Omental fat pad (tissue), 4 donors: Measurements from ENCODE around the gene CALR3. TPM values are rescaled to one million over a fixed set of nuclear protein-coding genes. Genes with fewer than 3 reads are reported as not detected.
"Not testable (repeated sequence)": the region's sequence is repeated elsewhere in the genome, so short reads cannot be mapped to it uniquely, and the experiment has no call there.

Source experiments
- ATAC-seq: fragments of 150-250 bp; one replicate; pipeline ENCODE4 v1.9.1; 2016; ENCODE audit warnings: mild to moderate bottlenecking, moderate library complexity; ENCODE audit not compliant: low FRiP score
- DNase-seq: peaks from one replicate; pipeline ENCODE4 v3.0.0-alpha.2; 2019; ENCODE audit warnings: low spot score
- CTCF ChIP-seq, 3 donors: fragments of 450-650 bp; IDR thresholded peaks; one replicate each; pipeline ENCODE4 v1.5.1; 2016 to 2017; ENCODE audit warnings: antibody characterized with exemption in 3 of 3, mild to moderate bottlenecking in 3 of 3, moderate library complexity in 2 of 3
- total RNA-seq, 4 donors: library from RNA; depleted of rRNA; stranded (reverse); fragments of >200 nt; gene quantifications; one replicate each; pipeline ENCODE4 v1.1.0, GENCODE V29; 2016

The CALR3 gene
- total RNA-seq, 4 donors from 2014 or later: not detected

- DNase-seq: no peak
- no peak for TF ChIP-seq CTCF (IDR thresholded peaks at IDR 0.05)
- ATAC-seq: no peak
Measured at GRCh38 chr19:16518061-16518460, 22.1 kb upstream of the CALR3 start.

GRCh38 chr19:16516923-16517610 lies 21.1 kb upstream of the CALR3 start:
- DNase-seq (no peak), ATAC-seq (no peak)
- TF ChIP-seq CTCF (IDR thresholded peaks at IDR 0.05): no peak

GRCh38 chr19:16516381-16516780 lies 20.4 kb upstream of the CALR3 start:
- no peak for ATAC-seq
- TF ChIP-seq CTCF (IDR thresholded peaks at IDR 0.05): no peak
- no peak for DNase-seq

GRCh38 chr19:16514383-16515019 lies 18.5 kb upstream of the CALR3 start:
- ATAC-seq (no peak), DNase-seq (no peak)
- TF ChIP-seq CTCF (IDR thresholded peaks at IDR 0.05): no peak

GRCh38 chr19:16512611-16513010 lies 16.6 kb upstream of the CALR3 start:
- not testable (repeated sequence) for DNase-seq, ATAC-seq

- DNase-seq: no peak
- no peak for TF ChIP-seq CTCF (IDR thresholded peaks at IDR 0.05)
- no peak for ATAC-seq
Measured at GRCh38 chr19:16509141-16510061, 13.4 kb upstream of the CALR3 start.

- ATAC-seq (no peak), DNase-seq (no peak)
- no peak for TF ChIP-seq CTCF (IDR thresholded peaks at IDR 0.05)
Measured at GRCh38 chr19:16508546-16508945, 12.6 kb upstream of the CALR3 start.
